OCI-LY7 (cell line): ENCODE results near the gene NOL12. TPM values are rescaled to one million over a fixed set of nuclear protein-coding genes. Genes with fewer than 3 reads are reported as not detected.
"Not testable (repeated sequence)": the region's sequence is repeated elsewhere in the genome, so short reads cannot be mapped to it uniquely, and the experiment has no call there.

Experiments
- BruUV-seq: library from RNA; stranded (reverse); fragments of 400-500 nt; replicated peaks from 2 replicates; lab custom pipeline; 2021; lab: Mats Ljungman, UMichigan
- CTCF ChIA-PET: fragments of 300-600 bp; sonication (Branson Sonifier 250); formaldehyde crosslinking; loops from one replicate; lab custom pipeline; 2022; ENCODE audit warnings: antibody characterized with exemption; ENCODE audit not compliant: unreplicated experiment; lab: Charles Lee
- POLR2A ChIA-PET: fragments of 300-600 bp; sonication (Branson Sonifier 250); formaldehyde crosslinking; loops from one replicate; lab custom pipeline; 2022; ENCODE audit warnings: antibody characterized with exemption; lab: Charles Lee
- DNase-seq: peaks from one replicate; pipeline ENCODE4 v3.0.0-alpha.2; 2015; ENCODE audit warnings: low spot score
- H2AFZ ChIP-seq: fragments of 200-600 bp; sonication (generic), shearing (Covaris generic); 2 replicates; pipeline ENCODE4 v1.6.1; 2014; ENCODE audit warnings: mild to moderate bottlenecking, antibody characterized with exemption, low read length, moderate library complexity
- H3K27ac ChIP-seq: fragments of 200-600 bp; sonication (generic); 2 replicates; pipeline ENCODE4 v1.5.1; 2014; ENCODE audit warnings: mixed run types, low read depth, mild to moderate bottlenecking, moderate library complexity, low read length, inconsistent platforms; ENCODE audit not compliant: poor library complexity, severe bottlenecking
- H3K36me3 ChIP-seq: fragments of 200-600 bp; sonication (generic); 2 replicates; pipeline ENCODE4 v1.6.1; 2014; ENCODE audit warnings: mild to moderate bottlenecking, antibody characterized with exemption, low read length, moderate library complexity, mixed read lengths; ENCODE audit not compliant: insufficient read depth
- H3K4me1 ChIP-seq: fragments of 200-600 bp; sonication (generic); 2 replicates; pipeline ENCODE4 v1.5.1; 2014; ENCODE audit warnings: mild to moderate bottlenecking, low read length; ENCODE audit not compliant: insufficient read depth, poor library complexity, severe bottlenecking
- H3K4me2 ChIP-seq: fragments of 200-600 bp; sonication (generic); 2 replicates; pipeline ENCODE4 v1.6.1; 2014; ENCODE audit warnings: mild to moderate bottlenecking, low read length
- H3K4me3 ChIP-seq: fragments of 200-600 bp; sonication (generic); 2 replicates; pipeline ENCODE4 v1.5.1; 2014; ENCODE audit warnings: mild to moderate bottlenecking, low read depth, low read length; ENCODE audit not compliant: poor library complexity, severe bottlenecking
- H3K79me2 ChIP-seq: fragments of 200-600 bp; sonication (generic); 2 replicates; pipeline ENCODE4 v1.6.1; 2016; ENCODE audit warnings: low read depth, mild to moderate bottlenecking, low read length, moderate library complexity, mixed read lengths; ENCODE audit not compliant: insufficient read depth
- H3K9me2 ChIP-seq: fragments of 200-600 bp; sonication (generic); 2 replicates; pipeline ENCODE4 v1.6.1; 2016; ENCODE audit warnings: mild to moderate bottlenecking, low read length, mixed read lengths; ENCODE audit not compliant: insufficient read depth
- H3K9me3 ChIP-seq: fragments of 200-600 bp; sonication (generic); 2 replicates; pipeline ENCODE4 v1.6.1; 2014; ENCODE audit warnings: mild to moderate bottlenecking, mixed run types, low read length, mixed read lengths
- H4K20me1 ChIP-seq: fragments of 200-600 bp; sonication (generic); 2 replicates; pipeline ENCODE4 v1.6.1; 2014; ENCODE audit warnings: mild to moderate bottlenecking, antibody characterized with exemption, low read length, moderate library complexity, mixed read lengths; ENCODE audit not compliant: insufficient read depth
- CTCF ChIP-seq: fragments of 200-600 bp; sonication (generic); conservative IDR thresholded peaks from 2 replicates; pipeline ENCODE4 v1.5.1; 2014; ENCODE audit warnings: mild to moderate bottlenecking, antibody characterized with exemption, low read length, moderate library complexity, mixed read lengths
- EZH2phosphoT487 ChIP-seq: fragments of 200-600 bp; sonication (generic); IDR thresholded peaks from 2 replicates; pipeline ENCODE4 v1.6.1; 2018; ENCODE audit warnings: low read depth, borderline replicate concordance, mild to moderate bottlenecking, mixed run types, antibody characterized with exemption, low read length, moderate library complexity, mixed read lengths
- intact Hi-C: fragments of 100-400 bp; cut with micrococcal nuclease; formaldehyde crosslinking; loops from one replicate; pipeline ENCODE4 v1.10.0; 2022; ENCODE audit not compliant: unreplicated experiment
- total RNA-seq, 2 experiments: library from RNA; depleted of rRNA in 1 of 2; stranded (reverse); fragments of >200 nt in 1 of 2; shearing (Covaris generic) in 1 of 2; gene quantifications; 2 replicates each; pipeline ENCODE4 v1.2.3, GENCODE V29; 2014 to 2022

The NOL12 gene
- total RNA-seq, 2 experiments from 2014 or later = 62.3 to 64.6 TPM

- Histone ChIP-seq H3K9me3 (no peaks in the 10 kb centered on the region), H3K9me2 (no peaks in the 10 kb centered on the region), H3K4me1 (peaks cover 9% of the 10 kb centered on the region), H3K79me2 (peaks cover 11% of the 10 kb centered on the region), H3K4me3 (no peak overlapping the region), H4K20me1 (peaks cover 9% of the 10 kb centered on the region), H3K27ac (no peak overlapping the region), H2AFZ (no peak overlapping the region), H3K36me3 (peaks cover 33% of the 10 kb centered on the region), H3K4me2 (no peak overlapping the region)
- no peak for DNase-seq
- TF ChIP-seq EZH2phosphoT487 (no peak), CTCF (no peak)
- CTCF ChIA-PET = interaction anchor here (0.6 kb wide), 1 partner anchor 113 kb away, joined by 3 read pairs; no protein-coding TSS in a partner anchor
- no TSS peak for BruUV-seq
- POLR2A ChIA-PET = no interaction called here
- intact Hi-C loops = no loop called here
Measured at GRCh38 chr22:37655252-37655563, 30.9 kb upstream of the NOL12 start.

- BruUV-seq, H3K9me3 ChIP-seq, CTCF ChIA-PET, H3K4me2 ChIP-seq, DNase-seq, POLR2A ChIA-PET, H3K9me2 ChIP-seq, H3K4me3 ChIP-seq, H2AFZ ChIP-seq, H3K27ac ChIP-seq, intact Hi-C loops: not testable (repeated sequence)
- peaks cover 25% of the 10 kb centered on the region for H3K79me2 ChIP-seq
- peaks cover 23% of the 10 kb centered on the region for H3K4me1 ChIP-seq
- H4K20me1 ChIP-seq = peaks cover 17% of the 10 kb centered on the region
- H3K36me3 ChIP-seq = peaks cover 33% of the 10 kb centered on the region
Measured at GRCh38 chr22:37656583-37656982, 29.6 kb upstream of the NOL12 start.

- ChIA-PET CTCF (interaction anchor here (1.5 to 1.6 kb wide), 2 partner anchors 15 to 24 kb away, joined by 6 to 11 read pairs; no protein-coding TSS in a partner anchor), POLR2A (interaction anchor here (0.6 to 2.3 kb wide), 21 partner anchors 9 to 298 kb away, joined by 3 to 11 read pairs (median 4); partner anchors contain the start of genes ANKRD54, GGA1 and LGALS2)
- peak overlapping the region; percentile 74; the same call in 1 of the 2 replicates for H2AFZ ChIP-seq
- peak overlapping the region; percentile 90 for H3K4me3 ChIP-seq
- peaks cover 35% of the 10 kb centered on the region for H3K36me3 ChIP-seq
- BruUV-seq = no TSS peak
- no peaks in the 10 kb centered on the region for H3K9me3 ChIP-seq
- peak overlapping the region; percentile 88 for H3K4me2 ChIP-seq
- peaks cover 36% of the 10 kb centered on the region for H3K79me2 ChIP-seq
- H3K27ac ChIP-seq = peak overlapping the region; percentile 70
- peaks cover 32% of the 10 kb centered on the region for H3K4me1 ChIP-seq
- no peak for DNase-seq
- no peak for TF ChIP-seq EZH2phosphoT487
- no peak for TF ChIP-seq CTCF
- peaks cover 20% of the 10 kb centered on the region for H4K20me1 ChIP-seq
- intact Hi-C loops = no loop called here
- H3K9me2 ChIP-seq = no peaks in the 10 kb centered on the region
Measured at GRCh38 chr22:37657590-37658132, 28.5 kb upstream of the NOL12 start.
